GM12878 (cell line): ENCODE measurements around the gene PSMA1. TPM values are rescaled to one million over a fixed set of nuclear protein-coding genes. Genes with fewer than 3 reads are reported as not detected.

ENCODE experiments used
- ATAC-seq: fragments of 200-7000 bp; cut with Tn5 transposase; 3 replicates; pipeline ENCODE4 v1.9.1; 2020; ENCODE audit warnings: mild to moderate bottlenecking, moderate library complexity
- BruUV-seq: library from RNA; stranded (reverse); fragments of 400-500 nt; replicated peaks from 2 replicates; lab custom pipeline; 2021; lab: Mats Ljungman, UMichigan
- CTCF ChIA-PET: fragments of 300-600 bp; sonication (Branson Sonifier 250); formaldehyde crosslinking; extraction: SDS; loops from one replicate; lab custom pipeline; 2021; ENCODE audit warnings: inconsistent platforms; lab: Yijun Ruan, JAX
- POLR2A ChIA-PET: fragments of 350-600 bp; formaldehyde crosslinking; extraction: SDS; loops from one replicate; lab custom pipeline; 2021; ENCODE audit warnings: inconsistent platforms; lab: Charles Lee
- RAD21 ChIA-PET: fragments of 300-600 bp; sonication (Branson Sonifier 250); formaldehyde crosslinking; loops from one replicate; lab custom pipeline; 2023; ENCODE audit warnings: antibody characterized with exemption; ENCODE audit not compliant: unreplicated experiment; lab: Charles Lee
- SMC1A ChIA-PET: fragments of 300-600 bp; sonication (Branson Sonifier 250); formaldehyde crosslinking; loops from one replicate; lab custom pipeline; 2023; ENCODE audit not compliant: unreplicated experiment, uncharacterized antibody; lab: Charles Lee
- DNase-seq: peaks from one replicate; pipeline ENCODE4 v3.0.0-alpha.2; 2011; ENCODE audit warnings: low read depth, low spot score
- FAIRE-seq: peaks from 3 replicates; lab custom pipeline; 2011; peaks lifted over from hg19 to GRCh38; lab: Jason Lieb, UNC
- H2AFZ ChIP-seq: 2 replicates; pipeline ENCODE4 v1.6.0; 2011; ENCODE audit warnings: low read depth, low read length, control low read depth; ENCODE audit not compliant: control insufficient read depth
- H3K27ac ChIP-seq: 2 replicates; pipeline ENCODE4 v1.5.1; 2011; ENCODE audit warnings: control low read depth; ENCODE audit not compliant: control insufficient read depth, insufficient read depth
- H3K27me3 ChIP-seq, 2 experiments: replicated peaks in 1 of 2; 2 replicates each; pipeline versions ENCODE4 v1.6.0 to v1.6.1; 2011; ENCODE audit warnings: low read length in 1 of 2; ENCODE audit not compliant: control insufficient read depth in 2 of 2, insufficient read depth in 2 of 2
- H3K36me3 ChIP-seq, 2 experiments: 2 replicates each; pipeline ENCODE4 v1.5.1; 2011; ENCODE audit warnings: low read length in 1 of 2; ENCODE audit not compliant: control insufficient read depth in 2 of 2, insufficient read depth in 2 of 2
- H3K4me1 ChIP-seq: 2 replicates; pipeline ENCODE4 v1.6.1; 2011; ENCODE audit warnings: mild to moderate bottlenecking, low read length, moderate library complexity, mixed read lengths; ENCODE audit not compliant: control insufficient read depth, insufficient read depth
- H3K4me2 ChIP-seq: 2 replicates; pipeline ENCODE4 v1.6.0; 2011; ENCODE audit warnings: control low read depth; ENCODE audit not compliant: control insufficient read depth, insufficient read depth
- H3K4me3 ChIP-seq: fragments of 200-600 bp; sonication (generic); 2 replicates; pipeline ENCODE4 v1.5.1; 2016
- H3K79me2 ChIP-seq: 2 replicates; pipeline ENCODE4 v1.6.0; 2011; ENCODE audit warnings: low read length; ENCODE audit not compliant: control insufficient read depth, insufficient read depth
- H3K9ac ChIP-seq: 2 replicates; pipeline ENCODE4 v1.8.0; 2011; ENCODE audit warnings: low read length, control low read depth, mixed read lengths; ENCODE audit not compliant: control insufficient read depth, insufficient read depth
- H3K9me3 ChIP-seq: replicated peaks from 3 replicates; pipeline ENCODE4 v1.5.1; 2011; ENCODE audit warnings: mild to moderate bottlenecking, low read length; ENCODE audit not compliant: control insufficient read depth, insufficient read depth
- H4K20me1 ChIP-seq: 2 replicates; pipeline ENCODE4 v1.6.0; 2011; ENCODE audit not compliant: control insufficient read depth, insufficient read depth
- ATF7 ChIP-seq: fragments of 450-650 bp; IDR thresholded peaks from 2 replicates; pipeline ENCODE4 v1.6.1; 2016; ENCODE audit warnings: low read depth, mild to moderate bottlenecking
- IRF4 ChIP-seq: IDR thresholded peaks from 2 replicates; pipeline ENCODE4 v1.6.1; 2011; ENCODE audit warnings: low read depth, low read length
- LARP7 ChIP-seq: fragments of 450-650 bp; IDR thresholded peaks from 2 replicates; pipeline ENCODE4 v1.6.1; 2017; ENCODE audit warnings: mild to moderate bottlenecking
- NR2F1 ChIP-seq: fragments of 450-650 bp; conservative IDR thresholded peaks from 2 replicates; pipeline ENCODE4 v1.6.1; 2017; ENCODE audit warnings: mild to moderate bottlenecking
- POLR2AphosphoS2 ChIP-seq: IDR thresholded peaks from 2 replicates; pipeline ENCODE4 v1.6.1; 2011; ENCODE audit warnings: low read depth, mild to moderate bottlenecking, low read length, improper control_type of control experiment, moderate library complexity
- POLR2AphosphoS5 ChIP-seq: IDR thresholded peaks from 2 replicates; pipeline ENCODE4 v1.6.1; 2011; ENCODE audit warnings: mild to moderate bottlenecking, low read length, inconsistent platforms
- SMAD1 ChIP-seq: fragments of 450-650 bp; IDR thresholded peaks from 2 replicates; pipeline ENCODE4 v1.6.1; 2018; ENCODE audit warnings: mild to moderate bottlenecking, low read depth; ENCODE audit not compliant: partially characterized antibody
- STAT3 ChIP-seq: IDR thresholded peaks from 2 replicates; pipeline ENCODE4 v1.6.1; 2011; ENCODE audit warnings: low read depth, low read length, improper control_type of control experiment
- TCF3 ChIP-seq: IDR thresholded peaks from 2 replicates; pipeline ENCODE4 v1.6.1; 2012; ENCODE audit warnings: low read depth, mild to moderate bottlenecking, low read length, borderline replicate concordance; ENCODE audit not compliant: insufficient read depth
- WGBS: methylation state at CpG from one replicate; pipeline ENCODE4 v1.1.6; 2016; ENCODE audit warnings: low lambda C conversion rate; ENCODE audit not compliant: insufficient replicate concordance, insufficient coverage; ENCODE audit errors: missing lambda C conversion rate; 5-methylcytosine and 5-hydroxymethylcytosine counted together
- in situ Hi-C: fragments of 300-500 bp; cut with MboI; formaldehyde crosslinking; loops from 9 replicates; pipeline ENCODE4 v1.14.3; 2018; ENCODE audit warnings: mixed read lengths
- intact Hi-C: fragments of 100-400 bp; cut with micrococcal nuclease; formaldehyde crosslinking; loops from one replicate; pipeline ENCODE4 v1.14.2; 2022; ENCODE audit not compliant: unreplicated experiment
- polyA plus RNA-seq, 11 experiments: library from polyadenylated mRNA; depleted of rRNA in 4 of 11; unstranded in 6 of 11; stranded (reverse) in 5 of 11; fragments of >200 nt; fragmentation: Nextera tagmentation in 4 of 11; fragmentation: Illumina TruSeq in 1 of 11; extraction: Ambion mirVana in 4 of 11; extraction: Trizol in 1 of 11; gene quantifications; 1 replicate in 1 of 11; 2 replicates in 10 of 11; pipeline versions ENCODE4 v1.2.1 to v1.2.3, GENCODE V29; 2011 to 2016; ENCODE audit warnings: inconsistent platforms in 2 of 11, missing spikeins in 2 of 11, low read depth in 1 of 11
- total RNA-seq, 4 experiments: library from RNA; depleted of rRNA in 3 of 4; stranded (reverse); fragments of >200 nt in 3 of 4; fragmentation: Illumina TruSeq in 1 of 4; extraction: Trizol in 1 of 4; gene quantifications; 2 replicates each; pipeline versions ENCODE4 v1.2.1 to v1.2.3, GENCODE V29; 2013 to 2021
- TF ChIP-seq, protein P1 (sequence below): fragments of 450-650 bp; IDR thresholded peaks from 2 replicates; pipeline ENCODE4 v1.6.1; 2018; ENCODE audit warnings: mild to moderate bottlenecking, low read depth, moderate library complexity; ENCODE audit not compliant: partially characterized antibody
- TF ChIP-seq, protein P2 (sequence below): fragments of 450-650 bp; IDR thresholded peaks from 2 replicates; pipeline ENCODE4 v1.6.1; 2017; ENCODE audit warnings: antibody characterized with exemption, mild to moderate bottlenecking, moderate library complexity
- TF ChIP-seq, protein P3 (sequence below): IDR thresholded peaks from 2 replicates; pipeline ENCODE4 v1.6.1; 2012; ENCODE audit warnings: low read depth, low read length, improper control_type of control experiment
- TF ChIP-seq, protein P4 (sequence below): IDR thresholded peaks from 2 replicates; pipeline ENCODE4 v1.6.1; 2011; ENCODE audit warnings: borderline replicate concordance, low read depth, mild to moderate bottlenecking, moderate library complexity, mixed read lengths, low read length; ENCODE audit not compliant: insufficient read depth; ENCODE audit errors: extremely low read length

Gene PSMA1
- total and polyA plus RNA-seq, 10 of the 15 experiments (the other 5 are each of a cell fraction or from before 2014, with no cell fraction given): 185 to 678 (median 299) TPM

DNA sequence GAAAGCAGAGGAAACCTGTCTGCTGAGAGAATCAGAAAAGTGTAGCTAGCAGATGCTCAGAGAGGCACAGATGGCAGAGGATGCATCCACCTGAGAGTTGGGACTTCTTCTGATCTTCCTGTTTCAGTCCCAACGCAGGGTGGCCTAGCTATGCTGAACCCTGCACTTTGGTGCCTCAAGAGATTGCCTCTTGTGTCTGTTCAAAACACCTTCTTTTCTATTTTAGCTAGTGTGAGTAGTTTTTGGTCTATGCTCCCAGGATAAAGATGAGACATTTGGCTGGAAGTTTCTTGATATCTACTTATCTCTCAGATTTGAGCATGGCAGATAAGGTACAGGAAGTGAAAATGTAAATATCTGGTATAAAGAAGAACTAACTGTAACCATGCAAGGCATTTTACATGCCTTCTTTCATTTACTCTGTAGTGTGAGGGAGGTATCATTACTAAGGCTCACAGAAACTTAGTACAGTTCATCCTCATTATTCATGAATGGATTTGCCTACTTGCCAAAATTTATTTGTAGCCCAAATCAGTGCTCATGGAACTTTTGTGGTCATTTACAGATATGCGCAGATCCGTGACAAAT, 47.0 kb upstream of the PSMA1 start:
- Histone ChIP-seq H3K36me3 (no peaks in the 10 kb centered on the region), H3K27ac (no peak overlapping the region), H3K4me2 (no peak overlapping the region), H3K9me3 (no peaks in the 10 kb centered on the region), H3K9ac (no peak overlapping the region), H3K4me1 (no peaks in the 10 kb centered on the region), H3K79me2 (no peaks in the 10 kb centered on the region)
- ChIA-PET RAD21 (no interaction called here), POLR2A (no interaction called here), CTCF (no interaction called here)
- FAIRE-seq (no peak), DNase-seq (no peak)
- in situ Hi-C loops (no loop called here), intact Hi-C loops (no loop called here)
- BruUV-seq: no TSS peak
- 64% methylated on average over 3 of the region's 3 CpGs for WGBS
- TF ChIP-seq, protein P1, sequence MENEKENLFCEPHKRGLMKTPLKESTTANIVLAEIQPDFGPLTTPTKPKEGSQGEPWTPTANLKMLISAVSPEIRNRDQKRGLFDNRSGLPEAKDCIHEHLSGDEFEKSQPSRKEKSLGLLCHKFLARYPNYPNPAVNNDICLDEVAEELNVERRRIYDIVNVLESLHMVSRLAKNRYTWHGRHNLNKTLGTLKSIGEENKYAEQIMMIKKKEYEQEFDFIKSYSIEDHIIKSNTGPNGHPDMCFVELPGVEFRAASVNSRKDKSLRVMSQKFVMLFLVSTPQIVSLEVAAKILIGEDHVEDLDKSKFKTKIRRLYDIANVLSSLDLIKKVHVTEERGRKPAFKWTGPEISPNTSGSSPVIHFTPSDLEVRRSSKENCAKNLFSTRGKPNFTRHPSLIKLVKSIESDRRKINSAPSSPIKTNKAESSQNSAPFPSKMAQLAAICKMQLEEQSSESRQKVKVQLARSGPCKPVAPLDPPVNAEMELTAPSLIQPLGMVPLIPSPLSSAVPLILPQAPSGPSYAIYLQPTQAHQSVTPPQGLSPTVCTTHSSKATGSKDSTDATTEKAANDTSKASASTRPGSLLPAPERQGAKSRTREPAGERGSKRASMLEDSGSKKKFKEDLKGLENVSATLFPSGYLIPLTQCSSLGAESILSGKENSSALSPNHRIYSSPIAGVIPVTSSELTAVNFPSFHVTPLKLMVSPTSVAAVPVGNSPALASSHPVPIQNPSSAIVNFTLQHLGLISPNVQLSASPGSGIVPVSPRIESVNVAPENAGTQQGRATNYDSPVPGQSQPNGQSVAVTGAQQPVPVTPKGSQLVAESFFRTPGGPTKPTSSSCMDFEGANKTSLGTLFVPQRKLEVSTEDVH: no peak
- TF ChIP-seq, protein P2, sequence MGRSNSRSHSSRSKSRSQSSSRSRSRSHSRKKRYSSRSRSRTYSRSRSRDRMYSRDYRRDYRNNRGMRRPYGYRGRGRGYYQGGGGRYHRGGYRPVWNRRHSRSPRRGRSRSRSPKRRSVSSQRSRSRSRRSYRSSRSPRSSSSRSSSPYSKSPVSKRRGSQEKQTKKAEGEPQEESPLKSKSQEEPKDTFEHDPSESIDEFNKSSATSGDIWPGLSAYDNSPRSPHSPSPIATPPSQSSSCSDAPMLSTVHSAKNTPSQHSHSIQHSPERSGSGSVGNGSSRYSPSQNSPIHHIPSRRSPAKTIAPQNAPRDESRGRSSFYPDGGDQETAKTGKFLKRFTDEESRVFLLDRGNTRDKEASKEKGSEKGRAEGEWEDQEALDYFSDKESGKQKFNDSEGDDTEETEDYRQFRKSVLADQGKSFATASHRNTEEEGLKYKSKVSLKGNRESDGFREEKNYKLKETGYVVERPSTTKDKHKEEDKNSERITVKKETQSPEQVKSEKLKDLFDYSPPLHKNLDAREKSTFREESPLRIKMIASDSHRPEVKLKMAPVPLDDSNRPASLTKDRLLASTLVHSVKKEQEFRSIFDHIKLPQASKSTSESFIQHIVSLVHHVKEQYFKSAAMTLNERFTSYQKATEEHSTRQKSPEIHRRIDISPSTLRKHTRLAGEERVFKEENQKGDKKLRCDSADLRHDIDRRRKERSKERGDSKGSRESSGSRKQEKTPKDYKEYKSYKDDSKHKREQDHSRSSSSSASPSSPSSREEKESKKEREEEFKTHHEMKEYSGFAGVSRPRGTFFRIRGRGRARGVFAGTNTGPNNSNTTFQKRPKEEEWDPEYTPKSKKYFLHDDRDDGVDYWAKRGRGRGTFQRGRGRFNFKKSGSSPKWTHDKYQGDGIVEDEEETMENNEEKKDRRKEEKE: no peak
- TF ChIP-seq POLR2AphosphoS5 (no peak), ATF7 (no peak), LARP7 (no peak), NR2F1 (no peak), POLR2AphosphoS2 (no peak), STAT3 (no peak), SMAD1 (no peak), IRF4 (no peak), TCF3 (no peak)
- TF ChIP-seq, protein P3, sequence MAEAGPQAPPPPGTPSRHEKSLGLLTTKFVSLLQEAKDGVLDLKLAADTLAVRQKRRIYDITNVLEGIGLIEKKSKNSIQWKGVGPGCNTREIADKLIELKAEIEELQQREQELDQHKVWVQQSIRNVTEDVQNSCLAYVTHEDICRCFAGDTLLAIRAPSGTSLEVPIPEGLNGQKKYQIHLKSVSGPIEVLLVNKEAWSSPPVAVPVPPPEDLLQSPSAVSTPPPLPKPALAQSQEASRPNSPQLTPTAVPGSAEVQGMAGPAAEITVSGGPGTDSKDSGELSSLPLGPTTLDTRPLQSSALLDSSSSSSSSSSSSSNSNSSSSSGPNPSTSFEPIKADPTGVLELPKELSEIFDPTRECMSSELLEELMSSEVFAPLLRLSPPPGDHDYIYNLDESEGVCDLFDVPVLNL: no peak
- TF ChIP-seq, protein P4, sequence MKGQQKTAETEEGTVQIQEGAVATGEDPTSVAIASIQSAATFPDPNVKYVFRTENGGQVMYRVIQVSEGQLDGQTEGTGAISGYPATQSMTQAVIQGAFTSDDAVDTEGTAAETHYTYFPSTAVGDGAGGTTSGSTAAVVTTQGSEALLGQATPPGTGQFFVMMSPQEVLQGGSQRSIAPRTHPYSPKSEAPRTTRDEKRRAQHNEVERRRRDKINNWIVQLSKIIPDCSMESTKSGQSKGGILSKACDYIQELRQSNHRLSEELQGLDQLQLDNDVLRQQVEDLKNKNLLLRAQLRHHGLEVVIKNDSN: no peak
- TF ChIP-seq, all 136 proteins: peak for 0
- ATAC-seq: no peak
- H3K4me3 ChIP-seq: no peak overlapping the region
- SMC1A ChIA-PET: interaction anchor here (0.9 to 1.2 kb wide), 2 partner anchors 17 to 93 kb away, joined by 3 read pairs; no protein-coding TSS in a partner anchor
- H4K20me1 ChIP-seq: no peaks in the 10 kb centered on the region
- no peak overlapping the region for H2AFZ ChIP-seq
- no peaks in the 10 kb centered on the region for H3K27me3 ChIP-seq
